WERI-Rb-1 (cell line): Measurements from ENCODE around the gene TSHZ3.

ENCODE experiments used
- DNase-seq: peaks from one replicate; pipeline ENCODE4 v3.0.0-alpha.2; 2020
- H3K27ac ChIP-seq: fragments of 250-450 bp; sonication (Bioruptor Pico); 2 replicates; pipeline ENCODE4 v1.5.1; 2020; ENCODE audit warnings: mild to moderate bottlenecking, moderate library complexity
- H3K27me3 ChIP-seq: fragments of 250-450 bp; sonication (Bioruptor Pico); 2 replicates; pipeline ENCODE4 v1.5.1; 2021; ENCODE audit warnings: mild to moderate bottlenecking, low read depth, moderate library complexity; ENCODE audit not compliant: insufficient read depth, severe bottlenecking
- H3K36me3 ChIP-seq: fragments of 250-450 bp; sonication (Bioruptor Pico); 2 replicates; pipeline ENCODE4 v1.5.1; 2020; ENCODE audit warnings: mild to moderate bottlenecking, moderate library complexity
- H3K4me3 ChIP-seq: 2 replicates; pipeline ENCODE4 v1.5.1; 2011; ENCODE audit warnings: low read depth, mild to moderate bottlenecking, control low read depth, low read length
- H3K9me3 ChIP-seq: fragments of 250-450 bp; sonication (Bioruptor Pico); 2 replicates; pipeline ENCODE4 v1.5.1; 2021; ENCODE audit warnings: mild to moderate bottlenecking, moderate library complexity; ENCODE audit not compliant: severe bottlenecking
- TF ChIP-seq, protein P1 (sequence below): IDR thresholded peaks from 2 replicates; pipeline ENCODE4 v1.5.1; 2011; ENCODE audit warnings: low read depth, mild to moderate bottlenecking, control low read depth, inconsistent platforms, low read length

The TSHZ3 gene

DNA sequence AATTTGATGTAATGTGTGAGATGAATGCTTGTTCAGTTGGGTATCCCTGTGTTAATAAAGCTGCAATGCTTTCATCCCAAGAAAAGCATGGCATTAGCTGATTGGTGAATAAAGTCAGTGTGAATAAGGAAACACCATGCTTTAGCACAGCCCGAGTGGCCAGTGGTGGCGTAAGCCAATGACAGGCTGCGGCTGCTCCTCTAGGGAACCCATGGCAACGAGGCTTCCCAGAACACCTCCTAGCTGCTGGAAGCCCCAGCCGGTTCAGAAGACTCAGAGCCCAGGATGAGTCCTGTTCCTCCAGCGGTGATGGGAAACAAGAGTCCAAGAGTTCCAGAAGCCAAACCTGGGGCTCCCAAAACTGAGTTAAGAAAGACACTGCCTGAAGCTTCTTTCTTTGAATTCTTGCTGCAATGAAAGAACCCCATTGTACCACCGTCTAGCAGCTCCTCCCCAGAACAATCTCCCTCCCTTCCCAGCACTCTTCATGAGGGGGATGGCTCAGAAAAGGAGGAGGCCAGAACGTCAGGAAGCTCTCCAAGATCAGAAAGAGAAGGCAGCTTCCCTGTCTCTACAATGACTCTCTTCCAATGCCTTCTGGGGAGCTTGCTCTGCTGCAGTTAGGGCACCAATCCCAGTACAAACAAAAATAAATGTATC lies 58.2 kb downstream of the TSHZ3 start:
- Histone ChIP-seq H3K4me3 (no peak overlapping the region), H3K27ac (no peak overlapping the region), H3K9me3 (no peaks in the 10 kb centered on the region), H3K27me3 (no peaks in the 10 kb centered on the region), H3K36me3 (no peaks in the 10 kb centered on the region)
- DNase-seq = no peak
- TF ChIP-seq, protein P1, sequence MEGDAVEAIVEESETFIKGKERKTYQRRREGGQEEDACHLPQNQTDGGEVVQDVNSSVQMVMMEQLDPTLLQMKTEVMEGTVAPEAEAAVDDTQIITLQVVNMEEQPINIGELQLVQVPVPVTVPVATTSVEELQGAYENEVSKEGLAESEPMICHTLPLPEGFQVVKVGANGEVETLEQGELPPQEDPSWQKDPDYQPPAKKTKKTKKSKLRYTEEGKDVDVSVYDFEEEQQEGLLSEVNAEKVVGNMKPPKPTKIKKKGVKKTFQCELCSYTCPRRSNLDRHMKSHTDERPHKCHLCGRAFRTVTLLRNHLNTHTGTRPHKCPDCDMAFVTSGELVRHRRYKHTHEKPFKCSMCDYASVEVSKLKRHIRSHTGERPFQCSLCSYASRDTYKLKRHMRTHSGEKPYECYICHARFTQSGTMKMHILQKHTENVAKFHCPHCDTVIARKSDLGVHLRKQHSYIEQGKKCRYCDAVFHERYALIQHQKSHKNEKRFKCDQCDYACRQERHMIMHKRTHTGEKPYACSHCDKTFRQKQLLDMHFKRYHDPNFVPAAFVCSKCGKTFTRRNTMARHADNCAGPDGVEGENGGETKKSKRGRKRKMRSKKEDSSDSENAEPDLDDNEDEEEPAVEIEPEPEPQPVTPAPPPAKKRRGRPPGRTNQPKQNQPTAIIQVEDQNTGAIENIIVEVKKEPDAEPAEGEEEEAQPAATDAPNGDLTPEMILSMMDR = no peak

DNA sequence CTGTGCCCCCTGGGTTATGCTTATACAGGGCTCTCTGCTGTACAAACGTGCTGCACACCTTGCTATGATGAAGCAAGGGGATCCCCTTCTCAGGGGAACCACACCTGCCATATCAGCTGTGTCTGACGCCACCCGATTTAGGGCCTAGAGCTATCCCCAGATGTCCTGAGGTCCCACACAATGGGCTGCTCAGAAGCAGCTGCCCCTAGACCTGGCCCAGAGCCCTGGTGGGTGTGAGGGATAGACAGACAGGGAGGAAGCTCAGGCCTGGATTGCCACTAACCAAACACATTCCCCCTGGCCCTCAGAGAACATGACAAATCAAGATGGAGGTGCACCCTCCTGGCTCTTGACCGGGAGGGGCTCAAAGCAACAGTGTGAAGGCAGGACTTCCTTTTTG lies 59.3 kb downstream of the TSHZ3 start:
- Histone ChIP-seq H3K9me3 (no peaks in the 10 kb centered on the region), H3K4me3 (no peak overlapping the region), H3K36me3 (no peaks in the 10 kb centered on the region), H3K27me3 (no peaks in the 10 kb centered on the region), H3K27ac (no peak overlapping the region)
- TF ChIP-seq, protein P1 = no peak
- no peak for DNase-seq

DNA sequence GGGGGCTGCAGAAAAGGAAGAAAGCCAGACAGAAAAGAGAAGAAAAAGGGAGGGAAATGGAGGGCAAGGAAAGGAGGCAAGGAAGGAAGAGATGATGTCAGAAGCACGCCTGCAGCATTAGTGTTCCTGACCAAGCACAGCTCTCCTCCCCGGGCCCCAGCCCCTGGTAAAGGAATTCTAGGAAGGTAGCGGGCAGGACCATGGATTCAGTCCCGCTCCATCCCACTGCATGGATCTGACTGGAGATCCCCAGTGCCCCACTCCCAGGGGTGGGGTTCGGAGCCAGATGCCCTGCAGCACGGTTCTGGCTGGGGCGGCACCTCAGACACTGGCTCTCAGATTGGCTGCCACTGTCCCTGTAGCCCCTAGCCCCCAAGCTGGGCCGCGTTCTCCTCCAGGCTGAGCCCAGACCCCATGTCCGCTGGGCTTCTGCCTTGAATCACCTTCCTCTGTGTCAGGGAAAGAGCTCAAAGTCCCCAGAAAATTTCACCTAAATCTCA lies 59.8 kb downstream of the TSHZ3 start:
- TF ChIP-seq, protein P1 = no peak
- DNase-seq = no peak
- H3K9me3 ChIP-seq = no peaks in the 10 kb centered on the region
- H3K27ac ChIP-seq = no peak overlapping the region
- no peaks in the 10 kb centered on the region for H3K36me3 ChIP-seq
- H3K4me3 ChIP-seq = no peak overlapping the region
- no peaks in the 10 kb centered on the region for H3K27me3 ChIP-seq

DNA sequence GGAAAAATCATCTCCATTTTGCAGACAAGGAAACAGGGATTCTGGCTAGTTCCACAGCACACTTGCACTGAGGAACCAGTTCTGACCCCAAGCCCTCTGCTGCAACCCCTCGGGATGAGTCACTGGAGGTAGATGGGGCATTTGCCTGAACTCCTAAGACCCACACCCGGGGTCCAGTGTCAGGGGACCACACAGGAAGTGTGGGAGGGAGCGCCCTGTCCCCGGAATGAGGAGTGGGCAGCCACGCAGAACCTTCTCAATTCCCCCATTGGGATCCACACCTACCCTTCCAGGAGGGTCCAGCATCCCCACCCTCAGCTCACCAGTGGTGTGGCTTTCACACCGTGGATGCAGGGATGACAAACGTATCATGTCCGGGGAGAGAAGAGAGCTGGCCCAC lies 62.7 kb downstream of the TSHZ3 start:
- TF ChIP-seq, protein P1 = no peak
- DNase-seq = no peak
- Histone ChIP-seq H3K4me3 (no peak overlapping the region), H3K36me3 (no peaks in the 10 kb centered on the region), H3K27ac (no peak overlapping the region), H3K9me3 (no peaks in the 10 kb centered on the region), H3K27me3 (no peaks in the 10 kb centered on the region)

DNA sequence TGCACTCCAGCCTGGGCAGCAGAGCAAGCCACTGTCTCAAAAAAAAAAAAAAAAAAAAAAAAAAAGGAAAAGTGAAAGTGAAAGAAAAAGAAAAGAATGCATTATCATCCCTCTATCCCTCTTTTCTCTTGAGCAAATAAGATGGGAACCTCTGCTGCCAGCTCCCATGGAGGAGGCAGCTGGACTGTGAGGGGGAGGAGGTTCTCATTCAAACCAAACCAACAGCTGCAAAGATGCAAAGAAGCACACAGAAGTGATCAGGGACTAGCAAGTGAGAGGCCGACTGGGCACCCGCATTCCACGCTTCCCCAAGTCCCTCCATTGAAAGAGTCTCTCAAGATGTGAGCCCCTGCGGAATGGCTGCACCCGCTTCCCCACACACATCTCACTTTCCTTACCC lies 63.5 kb downstream of the TSHZ3 start:
- DNase-seq = no peak
- H3K27me3 ChIP-seq = no peaks in the 10 kb centered on the region
- H3K27ac ChIP-seq = no peak overlapping the region
- no peaks in the 10 kb centered on the region for H3K36me3 ChIP-seq
- no peaks in the 10 kb centered on the region for H3K9me3 ChIP-seq
- no peak overlapping the region for H3K4me3 ChIP-seq
- TF ChIP-seq, protein P1 = no peak

DNA sequence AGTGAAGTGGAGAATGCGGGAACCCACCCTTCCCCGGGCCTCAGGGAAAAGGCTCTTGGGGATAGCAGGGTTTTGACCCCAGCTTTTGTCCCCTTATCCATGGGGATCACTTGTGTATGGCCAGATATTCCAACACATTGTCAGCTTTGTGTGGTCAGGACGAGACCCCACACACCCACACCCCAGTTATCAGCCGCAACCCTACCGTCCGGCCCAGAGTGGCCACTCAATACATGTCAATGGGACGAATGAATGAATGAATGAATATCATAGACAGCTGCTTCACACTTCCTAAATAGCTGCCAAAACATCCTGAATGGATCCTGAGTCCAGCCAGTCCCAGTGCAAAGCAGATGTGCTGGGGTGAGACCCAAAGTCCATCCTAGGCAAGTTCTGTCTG lies 64.6 kb downstream of the TSHZ3 start:
- H3K4me3 ChIP-seq = no peak overlapping the region

More for the DNA sequence above, 64.6 kb downstream of the TSHZ3 start:
- Histone ChIP-seq H3K27ac (no peak overlapping the region), H3K9me3 (no peaks in the 10 kb centered on the region), H3K27me3 (no peaks in the 10 kb centered on the region), H3K36me3 (no peaks in the 10 kb centered on the region)
- TF ChIP-seq, protein P1 = no peak
- DNase-seq = no peak
